Cardiac muscle cell (in vitro differentiated cells and primary cell): ENCODE data around the gene ZDHHC9. TPM values are rescaled to one million over a fixed set of nuclear protein-coding genes. Genes with fewer than 3 reads are reported as not detected.

Source experiments
- DNase-seq, 2 donors: peaks; one replicate each; pipeline versions ENCODE4 v3.0.0 to v3.0.0-alpha.2; 2010 to 2017; ENCODE audit warnings: low read depth in 1 of 2, low spot score in 1 of 2
- H3K27ac ChIP-seq: fragments of 200-600 bp; sonication (generic); 2 replicates; pipeline ENCODE4 v1.5.1; 2016
- H3K27me3 ChIP-seq: fragments of 200-600 bp; sonication (generic); 2 replicates; pipeline ENCODE4 v1.6.0; 2016; ENCODE audit warnings: control low read depth
- H3K36me3 ChIP-seq: fragments of 200-600 bp; sonication (generic); 2 replicates; pipeline ENCODE4 v1.5.1; 2016; ENCODE audit warnings: control low read depth
- H3K4me1 ChIP-seq: fragments of 200-600 bp; sonication (generic); 2 replicates; pipeline ENCODE4 v1.8.1; 2017; ENCODE audit warnings: low read depth, mild to moderate bottlenecking, mixed run types
- H3K4me3 ChIP-seq: fragments of 200-600 bp; sonication (generic); 2 replicates; pipeline ENCODE4 v1.5.1; 2016; ENCODE audit warnings: mild to moderate bottlenecking
- H3K9me3 ChIP-seq: fragments of 200-600 bp; sonication (generic); 2 replicates; pipeline ENCODE4 v1.5.1; 2017; ENCODE audit warnings: low read depth, mild to moderate bottlenecking, control low read depth
- polyA plus RNA-seq: library from polyadenylated mRNA; unstranded; fragments of >200 nt; fragmentation: Nextera tagmentation; extraction: Ambion mirVana; gene quantifications from 2 replicates; pipeline ENCODE4 v1.2.1, GENCODE V29; 2016
- total RNA-seq: library from RNA; depleted of rRNA; stranded (reverse); fragments of >200 nt; gene quantifications from 2 replicates; pipeline ENCODE4 v1.2.3, GENCODE V29; 2016
- TF ChIP-seq, protein P1 (sequence below): IDR thresholded peaks from 2 replicates; pipeline ENCODE4 v1.5.1; 2012; ENCODE audit warnings: low read depth, mild to moderate bottlenecking, low read length

ZDHHC9 gene
- total and polyA plus RNA-seq, 2 experiments from 2014 or later: 9.9 to 15.5 TPM

DNA sequence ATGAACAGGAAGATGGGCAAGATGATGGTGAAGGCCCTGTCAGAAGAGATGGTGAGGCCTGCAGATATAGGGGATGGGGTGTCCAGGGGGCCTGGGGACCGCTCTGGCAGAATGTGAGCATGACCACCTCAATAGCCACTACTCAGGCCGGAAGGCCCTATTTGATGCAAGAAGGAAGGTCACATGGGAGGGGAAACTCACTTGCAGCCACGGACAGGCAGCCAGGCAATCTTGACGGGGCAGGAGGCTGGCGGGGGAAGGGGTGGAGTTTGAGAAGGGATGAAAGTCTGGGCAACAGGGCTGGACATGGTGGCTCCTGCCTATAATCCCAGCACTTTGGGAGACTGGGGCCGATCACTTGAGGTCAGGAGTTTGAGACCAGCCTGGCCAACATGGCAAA lies 55.2 kb downstream of the ZDHHC9 start:
- Histone ChIP-seq H3K9me3 (no peaks in the 10 kb centered on the region), H3K36me3 (no peaks in the 10 kb centered on the region), H3K4me1 (no peaks in the 10 kb centered on the region), H3K27me3 (no peaks in the 10 kb centered on the region), H3K4me3 (no peak overlapping the region), H3K27ac (no peak overlapping the region)
- DNase-seq: no peak
- TF ChIP-seq, protein P1, sequence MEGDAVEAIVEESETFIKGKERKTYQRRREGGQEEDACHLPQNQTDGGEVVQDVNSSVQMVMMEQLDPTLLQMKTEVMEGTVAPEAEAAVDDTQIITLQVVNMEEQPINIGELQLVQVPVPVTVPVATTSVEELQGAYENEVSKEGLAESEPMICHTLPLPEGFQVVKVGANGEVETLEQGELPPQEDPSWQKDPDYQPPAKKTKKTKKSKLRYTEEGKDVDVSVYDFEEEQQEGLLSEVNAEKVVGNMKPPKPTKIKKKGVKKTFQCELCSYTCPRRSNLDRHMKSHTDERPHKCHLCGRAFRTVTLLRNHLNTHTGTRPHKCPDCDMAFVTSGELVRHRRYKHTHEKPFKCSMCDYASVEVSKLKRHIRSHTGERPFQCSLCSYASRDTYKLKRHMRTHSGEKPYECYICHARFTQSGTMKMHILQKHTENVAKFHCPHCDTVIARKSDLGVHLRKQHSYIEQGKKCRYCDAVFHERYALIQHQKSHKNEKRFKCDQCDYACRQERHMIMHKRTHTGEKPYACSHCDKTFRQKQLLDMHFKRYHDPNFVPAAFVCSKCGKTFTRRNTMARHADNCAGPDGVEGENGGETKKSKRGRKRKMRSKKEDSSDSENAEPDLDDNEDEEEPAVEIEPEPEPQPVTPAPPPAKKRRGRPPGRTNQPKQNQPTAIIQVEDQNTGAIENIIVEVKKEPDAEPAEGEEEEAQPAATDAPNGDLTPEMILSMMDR: no peak

DNA sequence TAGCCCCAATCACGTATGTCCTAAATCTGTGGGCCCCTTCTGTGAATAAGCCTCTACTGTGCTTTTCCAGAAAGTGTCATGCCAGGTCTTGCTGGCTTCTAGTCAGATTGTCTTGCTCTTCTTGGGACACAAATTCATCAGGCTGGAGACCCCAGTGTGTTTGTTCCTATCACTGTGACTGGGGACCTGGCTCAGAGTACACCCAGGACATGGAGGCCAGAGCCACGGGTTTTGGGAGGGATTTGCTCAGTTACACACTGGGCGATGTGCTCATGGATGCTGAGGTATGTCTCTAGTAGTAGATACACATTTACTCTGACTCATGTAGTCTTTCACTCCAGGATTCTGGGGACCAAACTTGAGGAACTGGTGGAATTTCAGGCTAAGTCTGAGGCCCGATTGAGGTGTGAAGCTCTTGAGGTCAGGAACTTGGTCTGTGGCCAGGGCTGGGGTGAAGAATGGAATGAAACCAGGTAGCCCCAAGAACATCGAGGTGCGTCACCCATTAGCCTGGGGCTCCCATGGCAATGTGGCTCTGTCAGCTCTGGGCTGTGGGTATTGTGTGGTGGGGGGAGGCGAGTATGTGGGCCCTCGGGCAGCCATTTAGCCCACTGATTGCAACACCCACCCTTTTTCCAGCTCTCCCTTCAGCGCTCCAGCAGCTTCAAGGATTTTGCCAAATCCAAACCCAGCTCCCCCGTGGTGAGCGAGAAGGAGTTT lies 56.2 kb downstream of the ZDHHC9 start:
- no peak overlapping the region for H3K27ac ChIP-seq
- TF ChIP-seq, protein P1: no peak

DNA sequence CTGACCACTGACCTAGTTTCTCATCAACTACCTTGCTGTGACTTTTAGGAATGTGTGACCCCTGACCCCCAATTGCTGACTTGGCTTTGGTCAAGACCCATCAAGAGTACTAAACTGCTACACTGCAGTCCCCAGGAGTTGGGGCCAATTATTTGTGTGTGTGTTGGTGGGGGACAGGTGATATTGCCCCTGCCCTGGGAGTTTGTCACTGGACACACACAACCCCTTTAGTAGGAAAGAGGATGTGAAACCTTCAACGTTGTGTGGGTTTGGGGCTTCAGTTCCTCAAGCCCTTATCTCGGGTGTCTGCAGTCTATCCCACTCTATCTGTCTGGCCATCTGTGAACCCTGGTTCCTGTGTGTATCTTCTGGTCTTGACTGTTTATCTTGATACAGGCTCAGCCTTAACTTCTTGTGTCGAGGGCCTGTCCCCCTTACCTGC lies 57.5 kb downstream of the ZDHHC9 start:
- no peaks in the 10 kb centered on the region for H3K27me3 ChIP-seq
- TF ChIP-seq, protein P1: no peak

More for the DNA sequence above, 56.2 kb downstream of the ZDHHC9 start:
- Histone ChIP-seq H3K4me1 (no peaks in the 10 kb centered on the region), H3K4me3 (no peak overlapping the region), H3K9me3 (no peaks in the 10 kb centered on the region), H3K36me3 (no peaks in the 10 kb centered on the region), H3K27me3 (no peaks in the 10 kb centered on the region)
- peak in 1 of 2 donors; percentile 26 for DNase-seq

DNA sequence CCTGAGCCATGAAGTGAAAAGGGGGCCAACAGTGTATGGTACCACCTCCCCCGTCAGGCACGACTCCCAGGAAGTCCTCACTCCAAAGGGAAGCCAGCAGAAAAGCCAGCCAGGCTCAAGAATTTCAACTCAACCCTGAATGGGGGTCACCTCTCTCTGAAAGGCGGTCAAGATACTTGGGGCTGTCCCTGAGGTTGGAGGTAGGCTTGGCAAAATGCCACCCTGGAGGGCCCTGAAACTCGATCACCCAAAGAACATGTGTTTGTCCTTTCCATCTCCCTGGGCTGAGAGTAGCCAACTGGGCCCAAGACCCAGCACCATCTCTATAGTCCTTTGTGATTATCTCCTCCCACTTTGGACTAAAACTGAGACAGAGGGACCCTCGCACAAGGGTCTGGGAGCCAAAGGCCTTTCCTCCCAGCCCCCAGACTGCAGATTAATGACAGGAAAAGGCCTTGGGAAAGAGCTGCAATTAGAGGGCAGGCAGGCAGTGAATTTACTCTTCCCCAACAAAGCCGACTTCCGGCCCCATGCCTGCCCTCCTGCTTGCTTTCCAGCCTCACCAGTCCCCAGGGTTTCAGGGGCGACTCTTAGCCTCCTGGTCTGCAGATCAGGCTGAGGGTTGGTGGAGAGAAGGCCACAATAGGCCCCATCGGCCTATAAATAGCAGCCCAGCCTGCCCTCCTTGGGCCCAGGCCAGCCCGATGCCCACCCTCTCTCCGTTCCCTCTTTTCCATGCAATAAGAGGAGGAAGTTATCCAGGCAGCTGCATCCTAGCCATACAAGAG lies 58.3 kb downstream of the ZDHHC9 start:
- no peaks in the 10 kb centered on the region for H3K4me1 ChIP-seq
- TF ChIP-seq, protein P1: no peak
- H3K27ac ChIP-seq: no peak overlapping the region
- H3K9me3 ChIP-seq: no peaks in the 10 kb centered on the region
- no peaks in the 10 kb centered on the region for H3K36me3 ChIP-seq
- no peak for DNase-seq
- H3K4me3 ChIP-seq: no peak overlapping the region
- H3K27me3 ChIP-seq: no peaks in the 10 kb centered on the region

More for the DNA sequence above, 57.5 kb downstream of the ZDHHC9 start:
- no peaks in the 10 kb centered on the region for H3K4me1 ChIP-seq
- H3K9me3 ChIP-seq: no peaks in the 10 kb centered on the region
- H3K27ac ChIP-seq: no peak overlapping the region
- DNase-seq: no peak
- H3K4me3 ChIP-seq: no peak overlapping the region
- no peaks in the 10 kb centered on the region for H3K36me3 ChIP-seq

DNA sequence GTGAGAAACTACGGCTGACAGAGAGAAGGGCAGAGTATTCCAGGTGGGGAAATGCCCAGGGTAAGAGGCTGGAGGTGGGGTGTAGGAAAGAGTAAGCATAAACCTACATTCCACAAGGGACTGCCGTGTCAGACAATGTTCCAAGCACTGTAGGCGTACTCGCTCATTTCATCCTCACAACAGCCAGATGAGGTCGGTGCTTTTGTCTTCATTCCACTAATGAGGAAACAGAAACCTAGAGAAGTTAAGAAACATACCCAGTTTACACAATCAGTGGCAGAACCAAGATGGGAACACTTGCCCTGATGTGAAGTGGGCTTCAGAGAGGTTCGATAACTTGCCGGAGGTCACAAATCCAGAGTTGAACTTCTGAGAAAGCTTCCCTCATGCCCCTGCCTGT lies 59.3 kb downstream of the ZDHHC9 start:
- H3K9me3 ChIP-seq: no peaks in the 10 kb centered on the region
- TF ChIP-seq, protein P1: no peak
- no peaks in the 10 kb centered on the region for H3K36me3 ChIP-seq
- no peak overlapping the region for H3K27ac ChIP-seq
- H3K27me3 ChIP-seq: no peaks in the 10 kb centered on the region
- H3K4me1 ChIP-seq: no peaks in the 10 kb centered on the region
- DNase-seq: no peak
- no peak overlapping the region for H3K4me3 ChIP-seq
